Measurements from ENCODE around the gene TRAF2.

Gene TRAF2

GRCh38 chr9:136962701-136963248 lies 76.5 kb downstream of the TRAF2 start:
- DNase-seq: no peak

GRCh38 chr9:136963341-136963740 lies 77.0 kb downstream of the TRAF2 start:
- DNase-seq: no peak

GRCh38 chr9:136963751-136964150 lies 77.4 kb downstream of the TRAF2 start:
- no peak for DNase-seq

GRCh38 chr9:136964171-136964689 lies 77.9 kb downstream of the TRAF2 start:
- DNase-seq: no peak

- no peak for DNase-seq
Measured at GRCh38 chr9:136964833-136965422, 78.6 kb downstream of the TRAF2 start.

GRCh38 chr9:136965771-136966484 lies 79.6 kb downstream of the TRAF2 start:
- DNase-seq: peak; percentile 49

GRCh38 chr9:136968333-136969127 lies 82.2 kb downstream of the TRAF2 start:
- no peak for DNase-seq

GRCh38 chr9:136969150-136969549 lies 82.8 kb downstream of the TRAF2 start:
- DNase-seq: no peak

GRCh38 chr9:136969774-136970173 lies 83.5 kb downstream of the TRAF2 start:
- DNase-seq: no peak

- no peak for DNase-seq
Measured at GRCh38 chr9:136970361-136970760, 84.0 kb downstream of the TRAF2 start.

- DNase-seq: no peak
Measured at GRCh38 chr9:136971746-136972145, 85.4 kb downstream of the TRAF2 start.

- no peak for DNase-seq
Measured at GRCh38 chr9:136972335-136972734, 86.0 kb downstream of the TRAF2 start.

GRCh38 chr9:136972743-136973142 lies 86.4 kb downstream of the TRAF2 start:
- DNase-seq: no peak

GRCh38 chr9:136973618-136974617 lies 87.6 kb downstream of the TRAF2 start:
- no peak for DNase-seq

- no peak for DNase-seq
Measured at GRCh38 chr9:136974817-136975535, 88.7 kb downstream of the TRAF2 start.

GRCh38 chr9:136975644-136976043 lies 89.3 kb downstream of the TRAF2 start:
- peak; percentile 75 for DNase-seq
